HG02973 (cell line): ENCODE measurements around the gene MDFI.

ENCODE experiments used
- ATAC-seq: cut with Tn5 transposase; IDR thresholded peaks from one replicate; pipeline ENCODE4 v1.9.1; 2021; ENCODE audit warnings: moderate library complexity; ENCODE audit not compliant: unreplicated experiment

The MDFI gene

DNA sequence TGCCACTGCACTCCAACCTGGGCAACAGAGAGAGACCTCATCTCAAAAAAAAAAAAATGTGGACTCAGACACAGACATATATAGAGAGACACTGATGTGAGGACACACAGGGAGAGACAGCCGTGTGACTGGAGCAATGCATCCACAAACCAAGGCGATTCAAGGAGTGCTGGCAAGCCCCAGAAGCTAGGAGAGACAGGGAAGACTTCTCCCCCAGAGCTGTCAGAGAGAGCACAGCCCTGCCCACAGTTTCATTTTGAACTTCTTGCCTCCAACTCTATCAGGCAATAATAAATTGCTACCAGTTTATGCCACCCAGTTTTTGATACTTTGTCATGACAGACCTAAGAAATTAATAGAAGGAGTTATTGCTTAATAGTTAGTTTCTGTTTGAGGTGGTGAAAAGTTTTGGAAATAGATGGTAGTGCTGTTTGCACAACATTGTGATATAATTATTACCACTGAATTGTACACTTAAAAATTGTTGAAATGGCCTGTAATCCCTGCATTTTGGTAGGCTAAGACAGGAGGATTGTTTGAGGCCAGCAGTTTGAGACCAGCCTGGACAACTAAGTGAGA, 5.1 kb upstream of the MDFI start:
- no peak for ATAC-seq

DNA sequence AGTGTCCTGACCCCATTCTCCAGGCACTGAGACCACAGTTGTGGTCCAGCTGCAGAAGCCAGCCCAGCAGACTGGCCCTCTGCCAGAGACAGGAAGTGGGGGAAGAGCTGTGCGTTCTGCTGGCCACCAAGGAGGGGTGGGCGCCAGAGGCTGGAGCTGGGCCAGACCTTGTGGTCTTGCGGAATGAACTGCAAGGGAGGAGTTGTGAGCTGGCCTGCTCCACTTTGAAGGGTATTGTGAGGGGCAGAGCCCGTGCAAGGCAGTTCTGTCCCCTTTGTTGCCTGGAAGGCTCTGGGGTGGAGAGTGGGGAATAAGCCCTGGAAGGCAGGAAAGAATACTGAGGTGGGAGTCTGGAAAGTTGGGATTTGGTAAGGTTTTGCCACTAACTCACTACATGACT, 3.6 kb upstream of the MDFI start:
- ATAC-seq: no peak

DNA sequence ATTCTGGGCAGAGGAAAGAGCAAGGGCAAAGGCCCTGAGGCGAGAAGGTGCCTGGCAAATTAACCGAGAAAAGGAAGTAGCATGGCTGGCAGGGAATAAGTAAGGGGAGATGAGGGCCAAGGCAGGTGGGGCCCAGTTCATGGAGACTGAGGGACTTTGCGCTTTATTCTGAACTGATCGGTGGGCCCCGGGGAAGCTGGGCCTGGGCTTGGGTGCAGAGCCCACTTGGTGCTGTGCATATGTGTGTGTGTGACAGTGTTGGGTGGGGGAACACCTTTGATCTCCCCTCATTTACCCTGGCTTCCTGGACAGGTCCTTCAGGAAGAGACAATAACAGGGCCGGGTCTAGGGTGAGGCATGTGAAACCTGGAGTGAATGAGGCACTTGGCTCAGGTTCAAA, 2.9 kb upstream of the MDFI start:
- no peak for ATAC-seq

DNA sequence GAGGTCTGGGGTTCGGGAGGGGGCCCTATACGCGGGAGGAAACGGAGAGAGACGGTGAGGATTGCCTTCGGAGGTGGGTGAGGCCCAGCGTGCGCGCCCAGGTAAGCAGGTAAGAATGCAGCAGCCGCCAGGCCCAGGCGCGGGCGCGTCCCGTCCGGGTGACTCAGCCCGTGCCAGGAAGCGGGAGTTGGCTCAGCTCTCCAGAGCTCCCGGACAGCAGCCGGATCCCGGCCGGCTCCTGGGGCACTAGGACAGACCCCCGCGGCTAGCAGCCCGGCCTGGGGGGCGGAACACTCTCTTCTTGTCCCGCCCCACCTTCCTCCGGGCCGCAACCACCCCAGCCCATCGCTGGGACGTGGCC, 1.5 kb upstream of the MDFI start:
- no peak for ATAC-seq

DNA sequence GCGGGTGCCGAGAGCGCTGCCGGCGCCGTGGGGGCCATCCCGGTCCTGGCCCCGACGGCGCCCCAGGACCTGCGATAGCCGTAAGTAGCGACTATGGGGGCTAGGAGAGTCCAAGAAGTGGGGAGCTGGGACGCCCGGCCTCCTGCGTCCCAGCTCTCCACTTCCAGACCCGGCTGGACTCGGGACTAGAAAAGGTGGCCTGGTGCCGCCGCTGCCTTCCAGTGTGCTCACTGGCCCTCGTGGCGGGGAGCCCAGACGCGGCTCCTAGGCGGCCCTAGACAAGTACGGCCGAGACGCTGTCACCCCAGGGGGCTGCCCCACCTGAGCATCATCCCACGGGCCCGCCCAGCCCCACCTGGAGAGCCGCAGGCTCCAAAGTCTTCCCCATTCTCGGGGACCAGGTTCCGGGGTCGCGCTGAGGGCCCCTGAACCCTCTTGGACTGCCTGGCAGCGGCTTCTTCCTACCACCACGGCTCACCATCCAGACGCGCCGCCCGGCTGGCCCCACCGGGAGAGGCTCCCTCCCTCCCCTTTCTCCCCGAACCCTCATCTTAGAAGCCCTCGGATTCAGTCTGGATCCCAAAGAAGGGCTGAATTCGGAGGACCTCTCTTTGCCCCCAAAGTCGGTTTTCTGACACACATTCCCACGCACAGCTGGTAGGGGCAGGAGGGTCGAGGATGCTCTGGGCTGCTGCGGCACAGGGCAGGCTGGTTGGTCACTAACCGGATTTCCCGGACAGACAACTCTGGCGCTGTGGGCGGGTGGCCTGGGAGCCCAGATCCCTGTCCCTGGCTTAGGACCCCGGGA, 870 bp upstream of the MDFI start:
- ATAC-seq: no peak

DNA sequence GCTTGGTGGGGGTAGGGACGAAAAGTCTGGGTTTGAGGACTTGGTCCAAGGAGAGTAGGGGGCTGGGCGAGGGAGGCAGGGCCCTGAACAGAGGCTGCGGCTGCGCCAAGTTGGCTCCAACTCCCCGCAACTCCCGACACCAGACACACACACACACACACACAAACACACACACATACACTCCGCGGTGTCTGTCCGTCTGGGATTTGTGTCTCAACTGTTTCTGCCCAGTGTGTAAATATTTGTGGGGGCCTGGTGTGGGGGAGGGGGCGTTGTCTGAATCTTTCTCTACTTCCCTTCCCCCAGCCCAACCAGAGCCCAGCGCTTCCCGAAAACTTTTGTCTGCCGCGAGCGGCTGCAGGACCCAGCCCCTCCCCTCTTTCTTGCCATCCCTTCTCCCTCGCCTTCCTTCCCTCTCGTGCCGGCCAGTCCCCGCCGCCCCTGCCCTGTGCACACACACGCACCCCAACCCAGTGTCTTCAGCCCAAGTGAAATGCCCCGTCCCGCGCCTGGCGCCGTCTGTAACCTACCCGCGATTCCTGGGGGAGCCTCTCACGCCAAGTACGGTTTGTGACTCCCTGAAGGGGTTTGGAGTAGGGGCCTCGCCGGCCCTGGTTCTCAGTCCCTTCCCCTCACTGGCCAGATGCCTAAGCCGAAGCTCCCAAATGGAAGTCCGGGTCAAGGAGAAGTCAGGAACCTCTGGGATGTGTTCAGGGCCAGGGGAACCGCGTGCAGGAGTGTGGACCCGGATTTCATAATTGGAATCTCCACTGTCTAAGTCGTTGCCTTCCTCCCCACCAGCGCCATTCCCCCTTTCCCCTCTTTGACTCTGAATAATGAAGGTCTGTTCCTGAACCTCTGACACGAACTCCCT, 904 bp downstream of the MDFI start:
- no peak for ATAC-seq

GRCh38 chr6:41639809-41640371, 1.6 kb downstream of the MDFI start:
- ATAC-seq: no peak

- no peak for ATAC-seq
These were observed 2.2 kb downstream of the MDFI start for GRCh38 chr6:41640426-41640825.

DNA sequence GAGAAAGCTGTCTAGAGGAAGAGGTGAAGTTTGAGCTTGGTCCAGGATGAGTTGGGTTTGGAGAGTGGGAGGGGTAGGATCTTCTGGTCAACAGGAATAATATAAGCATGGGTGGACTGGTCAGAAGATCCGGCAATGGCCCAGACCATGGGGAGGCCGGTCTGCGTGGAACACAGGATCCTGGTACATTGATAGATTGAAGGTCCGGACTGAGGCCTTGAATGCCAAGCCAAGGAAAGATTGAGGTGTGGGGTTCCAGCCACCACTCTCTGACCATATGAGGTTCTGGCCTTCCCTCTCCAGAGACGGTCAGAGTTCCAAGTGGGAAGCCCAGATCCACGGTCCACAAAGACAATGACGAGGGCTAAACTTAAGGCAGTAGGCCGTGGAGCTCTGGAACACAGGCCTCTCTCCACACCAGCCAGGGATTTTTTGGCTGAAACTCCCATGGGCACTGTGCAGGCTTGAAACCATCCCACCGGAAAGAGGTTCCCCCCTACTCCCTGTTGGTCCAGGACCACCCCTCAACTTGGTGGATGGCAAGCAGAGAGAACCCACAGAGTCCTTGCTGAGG, 3.2 kb downstream of the MDFI start:
- ATAC-seq: no peak

DNA sequence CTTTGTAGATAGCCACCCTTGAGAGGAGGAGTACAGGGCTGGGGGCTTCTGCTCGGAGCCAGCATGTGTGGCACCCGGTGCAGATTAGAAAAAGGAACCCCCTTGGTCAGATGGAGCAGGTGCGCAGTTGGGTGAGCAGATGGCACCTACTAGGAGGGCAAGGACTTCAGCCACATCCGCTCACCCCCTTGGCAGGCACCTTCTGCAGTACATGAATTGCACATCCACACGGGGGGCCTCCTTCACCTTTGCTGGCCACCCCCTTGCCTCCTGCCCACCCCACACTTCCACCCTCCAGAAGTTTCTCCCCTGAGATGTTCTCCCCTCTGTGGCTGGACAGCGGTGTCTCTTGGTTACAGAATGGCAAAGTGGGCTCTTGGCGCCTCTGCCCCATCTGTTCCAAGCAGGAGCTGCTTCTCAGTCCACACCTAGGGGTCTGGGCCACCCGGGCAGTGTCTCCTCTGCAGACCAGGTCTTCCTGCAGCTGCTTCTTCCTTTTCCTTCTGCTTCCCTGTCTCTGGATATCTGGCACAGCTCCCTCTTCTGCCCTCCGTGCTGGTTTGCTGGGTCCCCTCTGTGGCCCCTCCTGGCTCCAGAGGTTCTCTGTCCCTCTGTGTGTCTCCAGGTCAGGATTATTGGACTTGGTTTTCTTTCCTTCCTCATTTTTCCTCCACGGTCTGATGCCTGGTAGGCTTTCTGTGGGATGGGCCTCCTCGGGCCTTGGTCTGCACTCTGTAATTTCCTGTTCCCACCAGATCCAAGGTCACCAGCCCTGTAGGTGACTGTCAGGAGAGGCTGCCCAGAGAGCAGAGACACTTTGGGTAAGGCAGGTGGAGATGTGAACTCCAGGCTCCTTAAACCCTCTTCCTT, 4.1 kb downstream of the MDFI start:
- ATAC-seq: no peak

DNA sequence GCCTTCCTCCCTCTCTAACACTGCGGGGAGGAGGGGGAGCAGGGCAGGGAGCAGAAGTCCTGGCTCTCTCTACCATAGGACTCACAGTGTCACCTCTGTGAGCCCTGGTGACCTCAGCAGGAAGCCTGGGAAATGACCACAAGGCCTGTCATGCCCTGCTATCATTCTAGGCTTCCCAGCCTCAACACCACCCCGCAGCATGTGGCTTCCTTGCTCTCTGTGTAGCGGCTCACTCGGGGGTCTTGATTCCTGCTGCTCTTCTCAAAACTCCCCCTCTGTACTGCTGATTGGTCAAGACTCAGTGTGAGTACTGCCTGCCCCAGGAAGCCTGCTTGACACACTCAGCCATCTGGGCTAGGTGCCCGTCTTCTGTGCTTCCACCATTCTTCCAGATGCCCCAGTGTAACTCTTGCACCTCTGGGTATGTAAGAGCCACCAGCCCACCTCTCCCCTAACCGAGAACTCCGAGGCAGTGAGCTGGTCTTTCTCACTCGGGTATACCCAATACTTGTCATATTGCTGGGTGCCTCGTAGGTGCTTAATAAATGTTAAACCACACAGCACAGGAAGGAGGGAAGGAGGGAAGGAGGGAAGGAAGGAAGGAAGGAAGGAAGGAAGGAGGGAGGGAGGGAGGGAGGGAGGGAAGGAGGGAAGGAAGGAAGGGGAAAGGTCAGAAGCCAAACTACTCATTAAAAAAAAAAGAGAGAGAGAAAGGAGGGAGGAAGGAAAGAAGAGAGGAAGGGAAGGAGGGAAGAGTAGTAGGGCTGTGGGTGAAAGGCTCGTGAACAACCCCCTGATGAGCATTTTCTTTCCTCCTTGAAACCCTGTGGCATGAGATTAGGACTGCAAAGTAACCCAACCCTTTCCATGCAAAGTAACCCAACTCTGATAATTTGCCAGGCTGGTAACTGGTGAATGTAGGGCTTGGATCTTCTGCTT, 5.0 kb downstream of the MDFI start:
- no peak for ATAC-seq

GRCh38 chr6:41643899-41644269, 5.6 kb downstream of the MDFI start:
- ATAC-seq: no peak

GRCh38 chr6:41644297-41644879, 6.1 kb downstream of the MDFI start:
- ATAC-seq: no peak

DNA sequence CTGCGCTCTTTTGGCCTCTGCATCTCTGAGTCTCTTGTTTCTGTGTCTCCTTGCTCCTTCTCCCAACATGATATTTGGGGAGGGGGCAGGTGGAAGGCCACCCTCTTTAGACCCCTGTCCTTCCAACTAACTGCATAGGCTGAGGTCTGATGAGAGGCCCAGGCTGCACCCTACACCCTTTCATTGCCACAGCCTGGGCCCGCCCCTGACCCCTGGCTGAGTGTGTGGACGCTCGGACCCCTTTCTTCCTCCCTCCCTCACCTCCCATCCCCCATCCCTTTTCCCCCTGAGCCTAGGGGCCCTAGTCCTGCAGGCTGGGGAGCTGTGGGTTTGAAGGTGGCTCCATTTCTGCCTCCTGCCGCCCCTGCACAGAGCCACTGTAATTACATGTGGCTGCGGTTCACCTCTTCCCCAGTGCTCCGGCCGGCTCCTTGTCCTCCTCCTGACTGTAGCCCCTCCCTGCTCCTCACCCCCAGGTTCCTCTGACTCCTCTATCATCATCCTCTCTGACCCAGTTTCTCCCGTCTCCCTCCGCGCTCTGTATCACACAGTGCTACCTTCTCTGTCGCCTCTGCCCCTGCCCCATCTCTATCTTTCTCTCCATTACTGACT, 6.8 kb downstream of the MDFI start:
- no peak for ATAC-seq

GRCh38 chr6:41646026-41646795, 7.9 kb downstream of the MDFI start:
- ATAC-seq: no peak

DNA sequence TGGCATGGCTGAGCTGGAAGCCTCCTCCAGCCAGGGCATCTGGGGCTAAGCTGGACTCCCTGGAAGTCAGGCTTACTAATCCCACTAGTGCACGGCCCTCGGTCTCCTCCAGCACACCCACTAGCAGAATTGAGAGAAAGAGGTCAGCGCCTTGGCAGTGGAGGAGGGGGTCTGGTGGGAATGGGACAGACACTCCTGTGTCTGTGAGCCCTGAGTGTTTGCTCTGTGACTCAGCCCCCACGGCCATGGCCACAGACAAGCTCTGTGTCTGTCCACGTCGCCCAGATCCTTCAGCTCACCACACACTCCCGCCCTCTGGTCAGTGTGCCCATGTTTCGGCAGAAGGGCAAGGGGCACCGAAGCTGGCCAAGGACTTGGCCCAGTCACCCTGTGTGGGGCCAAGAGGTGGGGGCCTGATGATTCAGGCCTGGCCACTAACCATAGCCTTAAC, 8.8 kb downstream of the MDFI start:
- no peak for ATAC-seq

- ATAC-seq: no peak
These were observed 9.9 kb downstream of the MDFI start for GRCh38 chr6:41648070-41648585.
